Stimulated activated CD8-positive, alpha-beta memory T cell treated with anti-CD3 and anti-CD28 coated beads, Interleukin-12 subunit alpha, Interleukin-12 subunit beta, amount 100 ng/mL, for 24 hours (primary cell): ENCODE measurements around the gene CASP7.

Source experiments
- DNase-seq: peaks from one replicate; pipeline ENCODE4 v3.0.0-alpha.2; 2020; ENCODE audit errors: extremely low read depth

Gene CASP7

GRCh38 chr10:113665806-113666354, 13.8 kb upstream of the CASP7 start:
- no peak for DNase-seq

DNA sequence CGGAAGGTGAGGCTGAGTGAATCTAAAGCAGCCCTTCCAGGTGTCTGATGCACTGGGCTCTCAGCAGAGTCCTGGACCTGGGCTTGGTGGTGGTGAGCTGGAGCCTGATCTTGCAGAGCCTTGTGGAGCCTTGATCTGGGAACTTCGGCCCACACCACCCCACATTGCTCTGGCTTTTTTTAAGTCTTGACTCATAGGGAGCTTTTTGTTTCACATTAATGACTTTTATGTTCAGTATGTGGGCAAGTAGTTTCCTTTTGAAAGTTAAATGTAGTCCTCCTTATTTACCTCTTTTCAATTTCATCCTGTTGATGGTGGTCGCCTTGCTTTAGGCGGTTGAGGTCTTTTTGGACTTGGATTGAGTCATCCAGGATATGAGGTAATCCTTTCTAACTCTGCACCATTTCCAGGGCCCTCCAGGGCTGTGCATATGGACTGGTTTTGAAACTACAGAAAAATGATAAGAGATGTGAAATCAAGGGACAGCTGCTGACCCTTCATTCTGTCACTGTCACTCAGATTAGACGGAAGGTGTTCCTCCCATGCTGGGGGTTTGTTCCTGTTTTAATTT, 12.9 kb upstream of the CASP7 start:
- DNase-seq, result no peak

DNA sequence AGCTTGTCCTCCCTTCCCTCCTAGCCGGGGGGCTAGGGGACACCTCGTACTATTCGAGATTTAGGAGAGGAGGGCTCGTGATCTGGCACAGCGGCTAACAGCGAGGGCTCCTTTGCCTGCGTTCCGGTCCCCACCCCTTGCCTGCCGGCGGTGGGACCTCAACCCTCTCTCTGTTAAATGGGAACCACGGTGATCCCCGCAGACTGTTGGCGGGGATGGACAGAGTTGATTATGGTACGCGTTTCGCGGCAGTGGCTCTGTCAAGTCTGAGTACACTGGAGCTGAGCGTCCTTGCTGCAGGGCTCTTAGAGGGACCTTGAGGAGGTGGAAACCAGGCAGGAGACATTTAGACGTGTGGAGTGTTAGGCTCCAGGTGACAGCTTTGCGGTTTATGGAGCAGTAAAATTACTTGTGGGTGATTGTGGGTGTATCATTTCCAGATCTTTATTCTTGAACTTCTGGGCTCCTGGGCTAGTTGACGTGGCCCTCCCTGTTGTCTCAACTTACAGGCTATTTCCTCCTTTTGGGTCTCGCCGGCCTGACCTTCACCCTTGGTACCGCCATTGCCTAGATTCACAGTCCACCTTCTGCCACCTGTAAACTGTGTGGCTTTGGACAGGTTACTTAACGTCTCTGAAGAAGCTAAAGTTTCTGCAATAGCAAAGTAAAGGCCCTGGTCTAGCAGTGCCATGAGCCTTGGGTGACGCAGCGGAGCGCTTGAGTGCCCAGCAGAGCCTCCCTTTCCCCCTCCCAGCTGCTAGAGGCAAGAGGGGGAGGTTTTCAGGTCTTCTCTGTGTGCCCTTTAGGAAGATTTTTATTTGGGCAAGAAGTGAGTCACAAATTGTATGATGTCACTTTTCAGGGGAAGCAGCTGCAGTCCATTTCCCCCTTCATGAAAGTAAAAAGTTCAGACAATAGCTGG, 739 bp downstream of the CASP7 start:
- no peak for DNase-seq

DNA sequence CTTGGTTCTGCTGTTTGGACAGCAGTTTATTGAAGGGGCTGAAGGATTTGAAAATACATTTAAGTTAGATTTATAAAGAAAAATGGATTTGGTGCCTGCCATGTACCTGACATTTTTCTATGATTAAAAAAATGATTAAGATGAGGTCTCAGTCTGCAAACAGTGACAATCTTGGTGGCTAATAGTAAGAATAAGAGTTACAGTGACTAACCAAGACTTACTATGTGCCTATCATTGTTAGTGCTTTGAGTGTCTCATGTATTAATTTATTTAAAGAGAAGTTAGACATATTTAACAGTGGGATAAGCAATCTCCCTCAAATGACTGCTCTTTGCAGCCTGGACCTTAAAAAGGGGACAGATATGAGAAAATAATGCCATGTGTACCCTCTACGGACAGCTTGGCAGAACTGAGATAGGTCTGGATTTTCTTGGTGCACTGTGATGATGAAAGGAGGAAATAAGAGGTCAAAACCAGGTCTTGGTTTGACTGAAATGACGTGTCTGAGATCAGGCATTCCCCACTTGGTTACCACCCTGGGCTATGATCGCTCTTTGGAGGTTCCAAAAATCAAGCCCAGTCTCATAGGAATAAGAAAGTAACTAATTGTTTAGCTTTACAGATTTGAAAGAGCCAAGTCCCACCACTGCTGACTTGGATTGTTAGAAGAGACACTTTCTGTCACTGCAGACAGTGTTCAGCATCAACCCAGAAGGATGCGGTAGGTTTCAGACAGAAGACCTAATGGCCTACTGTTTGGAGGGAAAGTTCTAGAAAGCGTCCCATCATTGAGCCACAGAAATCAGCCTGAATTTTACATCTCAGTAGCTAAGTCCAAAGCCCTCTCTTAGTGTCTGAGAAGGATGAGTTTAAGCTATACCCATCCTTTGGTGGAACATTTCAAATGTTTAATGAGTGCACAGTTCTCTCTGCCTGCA, 2.1 kb downstream of the CASP7 start:
- DNase-seq, result no peak

DNA sequence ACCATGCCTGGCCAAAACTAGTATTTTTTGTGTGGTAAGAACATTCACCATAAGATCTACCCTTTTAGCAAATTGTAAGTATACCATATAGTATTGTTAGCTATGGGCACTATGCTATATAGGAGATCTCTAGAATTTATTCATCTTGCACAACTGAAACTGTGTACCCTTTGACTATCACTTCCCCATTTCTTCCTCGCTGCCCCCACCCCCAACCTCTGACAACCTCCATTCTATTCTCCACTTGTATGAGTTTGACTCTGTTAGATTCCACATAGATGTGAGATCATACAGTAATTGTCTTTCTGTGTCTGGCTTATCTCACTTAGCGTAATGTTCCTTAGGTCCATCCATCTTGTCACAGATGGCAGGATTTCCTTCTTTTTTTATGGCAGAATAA, 3.6 kb downstream of the CASP7 start:
- DNase-seq, result no peak

DNA sequence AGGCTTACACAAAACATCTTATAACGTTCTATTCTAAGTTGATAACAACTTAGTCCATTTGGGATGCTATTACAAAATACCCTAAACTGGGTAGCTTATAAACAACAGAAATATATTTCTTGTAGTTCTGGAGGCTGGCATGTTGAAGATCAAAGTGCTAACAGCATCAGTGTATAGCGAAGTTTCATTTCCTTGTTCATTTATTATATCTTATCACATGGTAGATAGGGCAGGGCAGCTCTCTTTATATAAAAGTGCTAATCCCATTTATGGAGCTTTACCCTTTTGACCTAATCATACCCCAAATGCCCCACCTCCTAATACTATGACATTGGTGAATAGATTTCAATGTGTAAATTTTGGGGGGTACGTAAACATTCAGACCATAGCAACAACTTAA, 6.3 kb downstream of the CASP7 start:
- no peak for DNase-seq

- no peak for DNase-seq
These were observed 7.3 kb downstream of the CASP7 start for GRCh38 chr10:113687037-113687436.

- DNase-seq, result no peak
These were observed 9.3 kb downstream of the CASP7 start for GRCh38 chr10:113689057-113689456.

DNA sequence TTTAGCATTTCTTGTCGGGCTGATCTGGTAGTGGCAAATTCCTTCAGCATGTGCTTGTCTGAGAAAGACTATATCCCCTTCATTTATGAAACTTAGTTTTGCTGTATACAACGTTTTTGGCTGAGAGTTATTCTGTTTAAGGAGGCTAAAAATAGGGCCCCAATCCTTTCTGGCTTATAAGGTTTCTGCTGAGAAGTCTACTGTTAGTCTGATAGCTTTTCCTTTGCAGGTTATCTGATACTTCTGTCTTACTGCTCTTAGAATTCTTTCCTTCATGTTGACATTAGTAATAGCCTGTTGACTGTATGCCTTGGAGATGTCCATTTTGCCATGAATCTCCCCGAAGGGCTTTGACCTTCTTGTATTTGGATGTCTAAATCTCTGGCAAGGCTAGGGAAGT, 9.9 kb downstream of the CASP7 start:
- DNase-seq, result no peak

DNA sequence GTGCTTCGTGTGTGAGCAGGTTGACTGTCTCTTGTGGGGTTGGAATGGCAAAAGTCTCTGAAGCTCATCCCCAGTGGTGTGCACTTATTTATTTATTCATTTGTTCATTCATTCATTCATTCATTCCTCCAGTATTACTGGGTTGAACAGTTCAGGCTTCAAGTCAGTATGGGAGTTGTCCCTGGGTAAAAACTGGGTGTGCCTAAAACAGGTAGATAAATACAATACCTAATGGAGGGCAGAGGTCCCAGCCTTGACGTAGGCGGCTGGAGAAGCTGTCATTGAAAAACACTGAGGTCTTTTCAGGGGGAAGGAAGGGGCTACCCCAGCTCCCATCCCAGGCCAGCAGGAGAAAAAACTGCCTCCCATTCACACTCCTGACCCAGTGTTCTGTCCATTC, 11.0 kb downstream of the CASP7 start:
- no peak for DNase-seq

DNA sequence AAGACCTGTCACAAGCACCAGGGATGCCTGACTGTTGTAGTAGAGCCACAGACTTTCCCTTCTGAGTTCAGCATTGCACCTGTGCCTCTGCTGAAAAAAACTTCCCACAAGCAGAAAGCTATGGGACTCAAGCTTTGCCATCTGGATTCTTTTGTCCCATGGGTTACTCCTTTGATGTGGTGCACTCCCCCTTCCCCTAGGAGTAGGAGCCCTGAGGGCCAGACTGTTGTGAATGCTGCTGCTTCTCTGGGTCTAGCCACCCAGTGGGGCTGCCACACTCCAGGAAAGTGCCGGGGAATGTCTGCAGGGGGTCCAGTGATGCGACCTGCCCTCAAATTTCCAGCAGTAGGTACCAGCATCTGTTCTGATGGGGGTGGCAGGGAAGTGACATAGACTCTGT, 11.7 kb downstream of the CASP7 start:
- no peak for DNase-seq

- DNase-seq, result no peak
These were observed 12.6 kb downstream of the CASP7 start for GRCh38 chr10:113692271-113692670.

GRCh38 chr10:113693348-113693747, 13.6 kb downstream of the CASP7 start:
- DNase-seq, result no peak

DNA sequence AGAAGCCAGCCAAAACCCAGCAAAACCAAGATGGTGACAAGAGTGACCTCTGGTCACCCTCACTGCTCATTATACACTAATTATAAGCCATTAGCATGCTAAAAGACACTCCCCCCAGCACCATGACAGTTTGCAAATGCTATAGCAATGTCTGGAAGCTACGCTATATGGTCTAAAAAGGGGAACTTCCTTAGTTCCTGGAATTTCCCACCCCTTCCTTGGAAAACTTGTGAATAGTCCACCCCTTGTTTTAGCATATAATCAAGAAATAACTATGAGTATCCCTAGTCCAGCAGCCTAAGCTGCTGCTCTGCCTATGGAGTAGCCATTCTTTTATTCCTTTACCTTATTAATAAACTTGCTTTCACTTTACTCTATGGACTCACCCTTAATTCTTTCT, 16.0 kb downstream of the CASP7 start:
- DNase-seq, result no peak

DNA sequence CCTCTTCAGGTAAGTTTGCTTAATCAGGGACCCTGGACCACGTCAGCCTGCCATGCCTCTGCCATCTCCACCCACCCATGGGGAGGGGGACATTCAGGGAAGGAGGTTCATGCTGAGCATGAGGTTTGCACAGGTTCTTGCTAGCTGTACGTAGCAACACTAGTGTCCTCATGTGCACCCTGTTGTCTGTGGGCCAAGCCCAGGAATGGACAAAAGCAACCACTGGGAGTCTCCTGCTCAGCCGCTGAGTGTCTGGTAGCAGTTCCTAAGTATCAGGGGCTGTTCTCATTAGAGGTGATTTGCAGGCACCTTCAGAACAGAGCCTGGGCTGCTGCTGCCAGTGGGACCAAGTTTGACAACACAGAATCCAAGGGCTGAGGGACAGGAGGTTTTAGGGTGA, 17.9 kb downstream of the CASP7 start:
- DNase-seq, result no peak

DNA sequence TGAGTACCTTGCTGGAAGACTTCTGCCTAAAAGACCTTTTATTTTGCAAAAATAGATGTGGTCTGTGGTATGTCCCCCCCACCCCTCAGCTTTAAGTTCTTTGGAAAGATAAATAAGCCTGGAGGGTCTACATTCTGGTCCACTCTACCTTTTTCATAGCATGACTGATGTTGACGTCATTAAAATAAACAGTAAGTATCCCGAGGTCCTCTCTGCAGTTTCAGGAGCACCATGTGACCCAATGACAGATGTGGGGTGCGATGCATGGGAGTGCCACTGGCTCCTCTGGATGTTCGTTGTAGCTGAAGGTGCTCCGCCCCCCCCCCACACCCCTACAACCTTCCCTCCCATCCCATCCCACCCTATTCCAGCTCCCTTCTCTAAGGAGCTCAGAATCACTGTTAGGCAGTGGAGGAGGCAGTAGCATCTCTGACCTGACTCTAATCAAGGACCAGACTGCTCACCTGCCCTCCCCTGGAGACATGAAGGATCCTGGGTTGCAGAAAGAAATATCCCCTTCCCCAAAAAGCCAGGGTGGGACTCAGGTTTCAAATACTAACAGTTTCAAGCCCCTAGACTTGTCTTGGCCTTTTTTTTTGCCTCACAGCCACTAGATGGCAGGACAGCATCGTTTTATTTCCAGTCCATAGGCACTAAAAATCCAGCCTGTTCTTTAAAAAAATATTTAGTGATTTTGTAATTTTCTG, 25.1 kb downstream of the CASP7 start:
- DNase-seq, result no peak

DNA sequence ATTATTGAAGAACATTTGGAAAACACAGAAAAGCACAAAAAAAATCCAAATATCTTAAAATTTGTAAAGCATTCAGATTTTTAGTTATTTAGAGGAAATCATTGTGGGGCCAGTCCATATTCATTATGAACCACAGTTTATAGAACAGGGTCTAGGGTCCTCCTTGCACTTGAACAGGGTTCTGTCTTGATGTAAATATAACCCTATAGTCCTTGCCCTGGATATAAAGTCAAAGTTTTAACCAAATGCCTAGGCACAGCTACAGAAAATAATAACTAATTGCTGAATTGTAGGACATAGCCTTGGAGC, 25.6 kb downstream of the CASP7 start:
- no peak for DNase-seq

DNA sequence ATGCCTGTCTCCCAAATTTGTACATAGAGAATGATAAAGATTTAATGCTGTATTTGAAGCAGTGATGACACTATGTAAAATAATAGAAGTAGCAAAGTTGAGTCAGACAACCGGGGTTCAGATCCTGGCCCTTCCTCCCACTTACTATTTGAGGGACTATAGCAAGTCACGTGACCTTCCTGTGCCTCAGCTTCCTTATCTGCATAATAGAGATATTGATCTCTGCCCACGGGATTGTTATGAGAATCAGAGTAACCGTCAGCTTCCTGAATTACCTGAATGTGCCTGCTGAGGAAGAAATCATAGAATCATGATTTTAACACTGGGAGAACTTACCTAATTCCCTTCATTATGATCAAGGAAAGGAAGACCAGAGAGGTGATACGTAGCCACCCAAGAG, 26.9 kb downstream of the CASP7 start:
- DNase-seq, result no peak

GRCh38 chr10:113708640-113709039, 28.9 kb downstream of the CASP7 start:
- no peak for DNase-seq

GRCh38 chr10:113709221-113709838, 29.6 kb downstream of the CASP7 start:
- DNase-seq, result no peak

GRCh38 chr10:113711142-113711541, 31.4 kb downstream of the CASP7 start:
- DNase-seq, result no peak
